NOMO-1 (cell line): ENCODE data around the gene EPB41L1.

Source experiments
- DNase-seq, 2 experiments: peaks; one replicate each; lab custom pipeline; 2025; ENCODE audit not compliant: unreplicated experiment in 2 of 2; lab: John Stamatoyannopoulos, UW

Gene EPB41L1

GRCh38 chr20:36255445-36255844, 100.9 kb downstream of the EPB41L1 start:
- no peak for DNase-seq

GRCh38 chr20:36259177-36260061, 104.9 kb downstream of the EPB41L1 start:
- no peak for DNase-seq

- no peak for DNase-seq
Measured at GRCh38 chr20:36260316-36260715, 105.8 kb downstream of the EPB41L1 start.

- no peak for DNase-seq
Measured at GRCh38 chr20:36261389-36262105, 107.0 kb downstream of the EPB41L1 start.

- no peak for DNase-seq
Measured at GRCh38 chr20:36262440-36262839, 107.9 kb downstream of the EPB41L1 start.

GRCh38 chr20:36264426-36265246, 110.1 kb downstream of the EPB41L1 start:
- no peak for DNase-seq

GRCh38 chr20:36266189-36266588, 111.6 kb downstream of the EPB41L1 start:
- no peak for DNase-seq

GRCh38 chr20:36267605-36268381, 113.3 kb downstream of the EPB41L1 start:
- no peak for DNase-seq

- DNase-seq = no peak
Measured at GRCh38 chr20:36268440-36269342, 114.2 kb downstream of the EPB41L1 start.

- no peak for DNase-seq
Measured at GRCh38 chr20:36269507-36269906, 115.0 kb downstream of the EPB41L1 start.

- no peak for DNase-seq
Measured at GRCh38 chr20:36270744-36271638, 116.5 kb downstream of the EPB41L1 start.

GRCh38 chr20:36271639-36272546, 117.4 kb downstream of the EPB41L1 start:
- DNase-seq = no peak

- DNase-seq = no peak
Measured at GRCh38 chr20:36272547-36273220, 118.1 kb downstream of the EPB41L1 start.

GRCh38 chr20:36273414-36274180, 119.1 kb downstream of the EPB41L1 start:
- DNase-seq = no peak

GRCh38 chr20:36274181-36274841, 119.8 kb downstream of the EPB41L1 start:
- DNase-seq = no peak
